IPS-18a (cell line): ENCODE data around the gene CELF5.
"Not testable (repeated sequence)": the region's sequence is repeated elsewhere in the genome, so short reads cannot be mapped to it uniquely, and the experiment has no call there.

Experiments used
- H3K27ac ChIP-seq: one replicate; pipeline ENCODE4 v1.5.1; 2013; ENCODE audit warnings: low read length
- H3K27me3 ChIP-seq: one replicate; pipeline ENCODE4 v1.6.1; 2013; ENCODE audit warnings: mild to moderate bottlenecking, low read length; ENCODE audit not compliant: control insufficient read depth, insufficient read depth
- H3K36me3 ChIP-seq: one replicate; pipeline ENCODE4 v1.6.1; 2013; ENCODE audit warnings: low read depth, low read length; ENCODE audit not compliant: control insufficient read depth
- H3K4me1 ChIP-seq: one replicate; pipeline ENCODE4 v1.6.1; 2013; ENCODE audit warnings: low read depth, low read length; ENCODE audit not compliant: control insufficient read depth
- H3K4me3 ChIP-seq: one replicate; pipeline ENCODE4 v1.5.1; 2013; ENCODE audit warnings: low read length
- H3K9ac ChIP-seq: one replicate; pipeline ENCODE4 v1.6.1; 2013; ENCODE audit warnings: mild to moderate bottlenecking, low read length, moderate library complexity
- H3K9me3 ChIP-seq: one replicate; pipeline ENCODE4 v1.6.1; 2013; ENCODE audit warnings: low read depth, low read length; ENCODE audit not compliant: control insufficient read depth

CELF5 gene

DNA sequence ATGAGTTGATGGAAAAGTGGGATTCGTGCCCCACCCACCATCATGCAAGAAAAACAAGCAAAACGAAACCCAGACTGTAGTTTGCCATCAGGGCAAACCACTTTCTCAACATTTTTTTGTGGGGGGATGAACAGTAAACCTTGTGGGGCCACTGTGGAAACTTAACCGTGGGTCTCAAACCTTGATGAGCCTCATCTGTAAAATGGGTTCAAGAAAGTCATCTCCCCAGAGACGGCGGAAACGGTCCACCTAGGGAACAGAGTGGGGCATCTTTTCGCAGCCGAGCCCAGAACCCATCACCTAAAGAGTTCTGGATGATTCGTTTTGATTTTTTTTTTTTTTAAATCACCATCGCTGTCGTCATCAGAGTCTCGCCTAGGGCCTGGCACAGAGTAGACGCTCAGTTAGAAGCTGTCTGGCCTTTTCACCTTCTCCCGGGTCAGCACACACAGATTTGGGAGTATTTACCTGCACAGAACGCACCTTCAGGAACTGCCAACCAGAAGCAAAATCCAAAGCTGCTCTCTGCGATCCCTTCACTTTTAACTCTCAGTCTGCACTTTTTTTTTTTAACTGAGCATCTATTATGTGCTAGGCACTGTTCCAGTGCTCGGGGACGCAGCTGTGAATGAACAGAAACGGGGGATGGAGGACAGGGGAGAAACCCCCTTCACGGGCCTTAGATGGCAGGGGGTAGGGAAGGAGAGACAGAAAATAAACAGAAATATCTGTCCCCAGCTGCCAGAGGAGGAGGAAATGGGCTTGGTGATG lies 69.8 kb downstream of the CELF5 start:
- H3K4me1 ChIP-seq, result no peaks in the 10 kb centered on the region
- H3K27me3 ChIP-seq, result no peaks in the 10 kb centered on the region

DNA sequence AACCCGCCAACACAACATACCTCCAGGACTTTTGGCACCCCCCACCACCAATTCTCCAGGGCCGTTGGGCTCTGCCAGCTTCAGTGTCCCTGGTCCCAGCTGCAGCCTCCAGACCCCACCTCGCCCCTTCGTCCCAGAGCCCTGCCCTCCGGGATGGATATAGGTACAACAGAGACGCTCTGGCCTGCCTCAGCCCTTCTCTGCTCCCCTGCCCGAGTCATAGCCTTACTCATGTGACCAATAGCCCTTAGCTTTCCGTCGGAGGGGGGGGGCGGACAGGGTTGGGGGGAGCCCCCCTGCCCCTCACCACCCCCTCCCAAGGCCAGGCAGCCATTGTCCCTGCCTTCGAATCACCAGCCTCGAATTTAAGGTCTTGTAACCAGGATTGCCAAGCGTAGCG lies 71.1 kb downstream of the CELF5 start:
- H3K4me1 ChIP-seq, result no peaks in the 10 kb centered on the region
- no peaks in the 10 kb centered on the region for H3K36me3 ChIP-seq
- H3K27me3 ChIP-seq, result no peaks in the 10 kb centered on the region
- H3K4me3 ChIP-seq, result no peak overlapping the region
- H3K27ac ChIP-seq, result no peak overlapping the region
- no peak overlapping the region for H3K9ac ChIP-seq
- H3K9me3 ChIP-seq, result no peaks in the 10 kb centered on the region

More for the DNA sequence above, 69.8 kb downstream of the CELF5 start:
- no peak overlapping the region for H3K9ac ChIP-seq
- H3K36me3 ChIP-seq, result no peaks in the 10 kb centered on the region
- H3K4me3 ChIP-seq, result no peak overlapping the region
- H3K27ac ChIP-seq, result no peak overlapping the region
- H3K9me3 ChIP-seq, result no peaks in the 10 kb centered on the region

DNA sequence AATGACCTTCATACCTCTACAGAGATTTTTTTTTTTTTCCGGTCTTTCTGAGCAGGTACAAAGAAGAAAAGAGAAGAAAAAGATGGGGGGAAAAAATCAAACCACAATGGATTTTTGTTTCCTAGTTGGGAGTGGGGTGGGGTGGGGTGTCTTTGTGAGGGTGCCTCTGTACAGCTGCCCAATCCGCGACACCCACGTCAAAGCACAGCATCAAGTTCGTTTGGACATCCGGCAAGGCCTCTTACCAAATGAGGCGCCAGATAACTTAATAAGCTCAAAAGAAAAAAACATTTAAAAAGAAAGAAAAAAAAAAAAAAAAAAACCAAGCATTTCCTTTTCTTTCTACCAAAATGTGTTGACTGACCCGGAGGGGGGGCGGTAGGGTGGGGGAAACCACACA lies 71.6 kb downstream of the CELF5 start:
- H3K27me3 ChIP-seq, result no peaks in the 10 kb centered on the region
- no peak overlapping the region for H3K4me3 ChIP-seq
- H3K4me1 ChIP-seq, result no peaks in the 10 kb centered on the region
- no peaks in the 10 kb centered on the region for H3K36me3 ChIP-seq
- H3K9me3 ChIP-seq, result no peaks in the 10 kb centered on the region
- no peak overlapping the region for H3K27ac ChIP-seq
- no peak overlapping the region for H3K9ac ChIP-seq

DNA sequence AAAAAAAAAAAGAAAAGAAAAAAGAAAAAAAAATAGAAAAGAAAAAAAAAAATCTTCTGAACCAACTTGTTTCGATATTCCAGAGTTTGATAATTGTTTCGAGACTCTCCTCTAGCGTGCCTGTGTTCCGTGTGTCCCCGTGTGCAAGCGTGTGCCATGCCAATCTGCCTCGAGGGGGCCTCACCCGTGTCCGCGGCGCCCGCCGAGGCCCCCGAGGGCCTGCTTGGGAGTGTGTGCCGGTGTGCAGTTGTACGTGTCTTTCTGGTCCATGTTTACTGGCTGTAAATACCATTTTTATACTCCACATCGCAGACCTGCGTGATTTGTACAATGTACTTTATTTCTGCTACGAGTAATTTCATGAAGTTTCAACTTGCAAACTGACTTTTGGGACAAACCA lies 72.0 kb downstream of the CELF5 start:
- no peaks in the 10 kb centered on the region for H3K27me3 ChIP-seq
- H3K9ac ChIP-seq, result no peak overlapping the region
- H3K4me1 ChIP-seq, result no peaks in the 10 kb centered on the region
- no peak overlapping the region for H3K27ac ChIP-seq
- no peaks in the 10 kb centered on the region for H3K36me3 ChIP-seq
- no peak overlapping the region for H3K4me3 ChIP-seq
- no peaks in the 10 kb centered on the region for H3K9me3 ChIP-seq

DNA sequence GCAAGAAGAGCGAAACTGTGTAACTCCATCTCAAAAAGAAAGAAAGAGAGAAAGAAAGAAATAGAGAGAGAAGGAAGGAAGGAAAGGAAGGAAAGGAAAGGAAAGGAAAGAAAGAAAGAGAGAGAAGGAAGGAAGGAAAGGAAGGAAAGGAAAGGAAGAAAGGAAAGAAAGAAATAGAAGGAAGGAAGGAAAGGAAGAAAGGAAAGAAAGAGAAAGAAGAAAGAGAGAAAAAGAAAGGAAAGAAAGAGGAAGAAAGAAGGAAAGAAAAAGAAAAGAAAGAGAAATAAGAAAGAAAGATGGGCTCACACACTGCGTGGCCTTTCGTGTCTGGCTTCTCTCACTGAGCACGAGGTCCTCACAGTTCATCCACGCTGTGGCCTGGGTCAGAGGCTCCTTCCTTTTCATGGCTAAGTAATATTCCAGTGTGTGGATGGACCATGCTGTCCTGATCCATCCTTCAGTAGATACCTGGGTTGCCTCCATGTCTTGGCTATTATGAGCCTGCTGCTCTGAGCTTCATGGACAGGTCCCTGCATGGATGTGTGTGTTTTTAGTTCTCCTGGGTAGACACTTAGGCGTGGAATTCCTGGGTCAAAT lies 74.5 kb downstream of the CELF5 start:
- no peak overlapping the region for H3K4me3 ChIP-seq
- no peaks in the 10 kb centered on the region for H3K4me1 ChIP-seq
- H3K27ac ChIP-seq, result no peak overlapping the region
- no peaks in the 10 kb centered on the region for H3K36me3 ChIP-seq
- H3K9me3 ChIP-seq, result no peaks in the 10 kb centered on the region
- no peak overlapping the region for H3K9ac ChIP-seq
- H3K27me3 ChIP-seq, result no peaks in the 10 kb centered on the region

DNA sequence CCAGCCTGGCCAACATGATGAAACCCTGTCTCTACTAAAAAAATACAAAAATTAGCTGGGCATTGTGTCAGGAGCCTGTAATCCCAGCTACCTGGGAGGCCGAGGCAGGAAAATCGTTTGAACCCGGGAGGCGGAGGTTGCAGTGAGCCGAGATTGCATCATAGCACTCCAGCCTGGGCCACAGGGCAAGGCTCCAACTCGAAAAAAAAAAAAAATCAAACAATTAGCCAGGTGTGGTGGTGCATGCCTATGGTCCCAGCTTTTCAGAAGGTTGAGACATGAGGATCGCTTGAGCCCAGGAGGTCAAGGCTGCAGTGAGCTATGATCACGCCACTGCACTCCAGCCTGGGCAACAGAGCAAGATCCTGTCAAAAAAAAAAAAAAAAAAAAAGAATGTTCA lies 76.1 kb downstream of the CELF5 start:
- H3K9me3 ChIP-seq, H3K36me3 ChIP-seq, H3K27ac ChIP-seq, H3K4me1 ChIP-seq, H3K27me3 ChIP-seq, H3K4me3 ChIP-seq, H3K9ac ChIP-seq: not testable (repeated sequence)

DNA sequence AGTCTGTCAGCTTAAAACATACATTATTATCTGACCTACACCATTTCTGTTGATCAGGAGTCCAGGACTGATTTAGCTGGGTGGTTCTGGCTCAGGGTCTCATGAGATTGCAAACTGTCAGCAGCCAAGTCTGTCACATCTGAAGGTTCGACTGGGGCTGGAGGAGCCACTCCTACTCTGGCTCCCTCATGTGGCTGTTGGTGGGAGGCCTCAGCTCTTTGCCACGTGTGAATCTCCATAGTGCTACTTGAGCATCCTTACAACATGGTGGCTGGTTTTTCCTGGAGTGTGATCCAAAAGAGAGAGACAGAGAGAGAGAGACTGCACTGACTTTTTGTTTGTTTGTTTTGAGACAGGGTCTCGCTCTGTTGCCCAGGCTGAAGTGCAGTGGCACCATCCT lies 78.3 kb downstream of the CELF5 start:
- H3K27me3 ChIP-seq, result no peaks in the 10 kb centered on the region
- H3K9ac ChIP-seq, result no peak overlapping the region
- H3K4me1 ChIP-seq, result no peaks in the 10 kb centered on the region
- H3K36me3 ChIP-seq, result no peaks in the 10 kb centered on the region
- no peaks in the 10 kb centered on the region for H3K9me3 ChIP-seq
- no peak overlapping the region for H3K27ac ChIP-seq
- H3K4me3 ChIP-seq, result no peak overlapping the region

DNA sequence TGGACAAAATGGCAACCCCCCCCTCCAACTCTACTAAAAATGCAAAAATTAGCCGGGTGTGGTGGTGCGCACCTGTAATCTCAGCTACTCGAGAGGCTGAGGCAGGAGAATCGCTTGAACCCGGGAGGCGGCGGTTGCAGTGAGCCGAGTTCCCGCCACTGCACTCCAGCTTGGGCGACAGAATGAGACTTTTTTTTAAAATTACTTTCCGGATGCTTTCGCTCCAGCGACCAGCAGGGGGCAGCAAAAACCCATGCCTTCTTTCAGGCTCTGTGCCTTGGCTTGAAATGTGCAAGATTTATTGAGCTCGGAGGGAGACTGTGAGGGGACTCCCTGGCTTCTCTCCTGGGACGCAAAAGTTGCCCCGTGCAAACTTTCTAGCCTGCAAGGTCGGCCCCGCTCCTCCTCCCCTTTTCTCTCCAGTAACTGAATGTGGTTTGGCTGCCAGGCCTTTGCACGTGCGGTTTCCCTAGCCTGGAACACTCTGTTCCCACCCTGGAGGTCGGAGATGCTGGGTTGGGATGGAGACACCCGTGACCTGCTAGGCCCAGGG lies 80.5 kb downstream of the CELF5 start:
- no peak overlapping the region for H3K27ac ChIP-seq
- peaks cover 10% of the 10 kb centered on the region for H3K27me3 ChIP-seq
- no peaks in the 10 kb centered on the region for H3K9me3 ChIP-seq

DNA sequence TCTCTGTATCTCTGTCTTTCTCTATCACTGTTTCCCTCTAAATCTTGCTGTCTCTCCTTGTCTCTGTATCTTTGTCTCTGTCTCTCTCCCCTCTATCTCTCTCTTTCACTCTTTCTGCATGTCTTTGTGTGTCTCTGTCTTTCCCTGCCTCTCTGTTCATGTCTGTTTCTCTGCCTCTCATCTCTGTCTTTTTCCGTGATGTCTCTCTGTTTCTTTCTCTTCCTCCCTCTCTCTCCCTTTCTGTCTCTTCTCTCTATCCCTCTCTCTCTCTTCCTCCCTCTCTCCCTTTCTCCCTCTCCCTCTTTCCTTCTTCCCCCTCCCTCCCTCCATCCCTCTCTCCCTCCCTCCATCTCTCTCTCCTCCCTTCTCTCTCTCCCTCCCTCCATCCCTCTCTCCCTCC lies 85.3 kb downstream of the CELF5 start:
- no peak overlapping the region for H3K27ac ChIP-seq
- no peaks in the 10 kb centered on the region for H3K9me3 ChIP-seq
- H3K9ac ChIP-seq, result no peak overlapping the region
- H3K4me3 ChIP-seq, result no peak overlapping the region
- H3K36me3 ChIP-seq, result no peaks in the 10 kb centered on the region
- H3K4me1 ChIP-seq, result no peaks in the 10 kb centered on the region
- H3K27me3 ChIP-seq, result peaks cover 32% of the 10 kb centered on the region

More for the DNA sequence above, 80.5 kb downstream of the CELF5 start:
- H3K4me1 ChIP-seq, result no peaks in the 10 kb centered on the region
- H3K36me3 ChIP-seq, result no peaks in the 10 kb centered on the region
- H3K9ac ChIP-seq, result no peak overlapping the region
- no peak overlapping the region for H3K4me3 ChIP-seq

DNA sequence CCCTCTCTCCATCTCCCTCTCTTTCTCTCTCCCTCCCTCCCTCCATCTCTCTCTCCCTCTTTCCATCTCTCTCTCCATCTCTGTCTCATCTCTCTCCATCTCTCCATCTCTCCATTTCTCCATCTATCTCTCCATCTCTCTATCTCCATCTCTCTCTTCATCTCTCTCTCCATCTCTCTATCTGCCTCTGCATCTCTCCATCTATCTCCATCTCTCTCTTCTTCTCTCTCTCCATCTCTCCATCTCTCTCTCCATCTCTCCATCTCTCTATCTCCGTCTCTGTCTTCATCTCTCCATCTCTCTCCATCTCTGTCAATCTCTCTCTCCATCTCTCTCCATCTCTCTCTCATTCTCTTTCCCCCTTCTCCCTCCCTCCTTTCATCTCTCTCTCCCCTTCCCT lies 85.8 kb downstream of the CELF5 start:
- no peaks in the 10 kb centered on the region for H3K4me1 ChIP-seq
- no peak overlapping the region for H3K27ac ChIP-seq
- H3K27me3 ChIP-seq, result peaks cover 32% of the 10 kb centered on the region

DNA sequence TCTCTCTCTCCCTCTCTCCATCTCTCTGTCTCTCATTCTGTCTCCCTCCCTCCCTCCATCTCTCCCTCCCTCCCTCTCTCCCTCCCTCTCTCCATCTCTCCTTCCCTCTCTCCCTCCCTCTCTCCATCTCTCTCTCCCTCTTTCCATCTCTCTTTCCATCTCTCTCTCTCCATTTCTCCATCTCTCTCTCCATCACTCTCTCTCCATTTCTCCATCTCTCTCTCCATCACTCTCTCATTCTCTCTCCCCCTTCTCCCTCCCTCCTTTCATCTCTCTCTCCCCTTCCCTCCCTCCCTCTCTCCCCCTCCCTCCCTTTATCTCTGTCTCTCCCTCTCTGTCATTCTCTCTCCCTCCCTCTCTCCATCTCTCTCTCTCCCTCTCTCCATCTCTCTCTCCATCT lies 86.2 kb downstream of the CELF5 start:
- Histone ChIP-seq H3K36me3 (no peaks in the 10 kb centered on the region), H3K4me3 (no peak overlapping the region), H3K9me3 (no peaks in the 10 kb centered on the region), H3K9ac (no peak overlapping the region), H3K4me1 (no peaks in the 10 kb centered on the region), H3K27me3 (peaks cover 32% of the 10 kb centered on the region), H3K27ac (no peak overlapping the region)

More for the DNA sequence above, 85.8 kb downstream of the CELF5 start:
- Histone ChIP-seq H3K9ac (no peak overlapping the region), H3K4me3 (no peak overlapping the region), H3K9me3 (no peaks in the 10 kb centered on the region), H3K36me3 (no peaks in the 10 kb centered on the region)

DNA sequence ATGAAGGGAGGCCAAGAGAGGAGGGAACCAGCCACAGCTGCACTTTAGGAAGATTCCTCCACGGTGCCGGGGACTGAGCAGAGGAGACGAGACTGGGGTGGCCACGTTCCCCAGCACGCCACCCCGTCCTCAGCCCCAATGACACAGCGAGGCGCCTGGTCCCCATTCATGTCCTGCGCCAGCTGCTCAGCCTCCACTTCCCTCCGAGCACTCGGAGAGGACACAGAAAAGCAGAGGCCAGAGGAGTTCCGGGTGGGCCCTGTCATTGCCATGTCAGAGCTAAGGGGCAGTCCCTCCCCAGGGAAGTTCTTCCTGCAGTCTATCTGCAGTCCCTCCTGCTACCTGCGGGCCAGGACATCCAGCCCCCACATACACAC lies 88.7 kb downstream of the CELF5 start:
- Histone ChIP-seq H3K9me3 (no peaks in the 10 kb centered on the region), H3K4me3 (no peak overlapping the region), H3K9ac (no peak overlapping the region), H3K36me3 (no peaks in the 10 kb centered on the region), H3K4me1 (no peaks in the 10 kb centered on the region), H3K27ac (no peak overlapping the region), H3K27me3 (peaks cover 32% of the 10 kb centered on the region)
